Prostate gland (tissue), 2 donors: ENCODE data around the gene TRIM68. TPM values are rescaled to one million over a fixed set of nuclear protein-coding genes. Genes with fewer than 3 reads are reported as not detected.
A peak's percentile ranks its signal among the peaks of the same experiment; 100 is the strongest.

Source experiments
- DNase-seq: peaks from one replicate; pipeline ENCODE4 v3.0.0-alpha.2; 2019; ENCODE audit warnings: low spot score
- H3K27ac ChIP-seq, 2 donors: fragments of 200-600 bp; sonication (generic); 2 replicates each; pipeline ENCODE4 v1.5.1; 2017 to 2019
- H3K27me3 ChIP-seq: fragments of 200-600 bp; sonication (generic); replicated peaks from 2 replicates; pipeline ENCODE4 v1.5.1; 2019; ENCODE audit not compliant: insufficient read depth
- H3K36me3 ChIP-seq, 2 donors: fragments of 200-600 bp; sonication (generic); 1 replicate in 1 of 2; 2 replicates in 1 of 2; pipeline versions ENCODE4 v1.5.1 to v1.8.1; 2017 to 2019
- H3K4me1 ChIP-seq: fragments of 200-600 bp; sonication (generic); replicated peaks from 2 replicates; pipeline ENCODE4 v1.5.1; 2019
- H3K4me3 ChIP-seq, 2 donors: fragments of 200-600 bp; sonication (generic); 2 replicates each; pipeline ENCODE4 v1.5.1; 2017 to 2019
- H3K9me3 ChIP-seq: fragments of 200-600 bp; sonication (generic); 2 replicates; pipeline ENCODE4 v1.5.1; 2017
- CTCF ChIP-seq, 4 experiments: fragments of 200-600 bp in 2 of 4; fragments of 450-650 bp in 2 of 4; sonication (generic) in 2 of 4; IDR thresholded peaks; 1 replicate in 3 of 4; 2 replicates in 1 of 4; pipeline ENCODE4 v1.5.1; 2016 to 2019; ENCODE audit warnings: antibody characterized with exemption in 4 of 4, mild to moderate bottlenecking in 2 of 4, moderate library complexity in 2 of 4
- POLR2A ChIP-seq: fragments of 450-650 bp; IDR thresholded peaks from one replicate; pipeline ENCODE4 v1.6.1; 2016; ENCODE audit warnings: antibody characterized with exemption, mild to moderate bottlenecking
- POLR2AphosphoS5 ChIP-seq: sonication (generic); formaldehyde crosslinking; IDR thresholded peaks from one replicate; pipeline ENCODE4 v1.6.1; 2017; ENCODE audit warnings: antibody characterized with exemption
- WGBS: methylation state at CpG from one replicate; pipeline ENCODE4 v1.1.5; 2018; 5-methylcytosine and 5-hydroxymethylcytosine counted together
- intact Hi-C: fragments of 100-400 bp; cut with DNase I; formaldehyde crosslinking; loops from one replicate; pipeline ENCODE4 v1.14.2; 2022
- total RNA-seq, 2 donors: library from RNA; depleted of rRNA; stranded (reverse); fragments of >200 nt; gene quantifications; one replicate each; pipeline ENCODE4 v1.1.0, GENCODE V29; 2016

The TRIM68 gene
- total RNA-seq, 2 donors from 2014 or later: 29.1 to 36.3 TPM

- DNase-seq: no peak
- 96% methylated on average over 6 of the region's 6 CpGs for WGBS
Measured at GRCh38 chr11:4639931-4640330, 31.9 kb upstream of the TRIM68 start.

DNA sequence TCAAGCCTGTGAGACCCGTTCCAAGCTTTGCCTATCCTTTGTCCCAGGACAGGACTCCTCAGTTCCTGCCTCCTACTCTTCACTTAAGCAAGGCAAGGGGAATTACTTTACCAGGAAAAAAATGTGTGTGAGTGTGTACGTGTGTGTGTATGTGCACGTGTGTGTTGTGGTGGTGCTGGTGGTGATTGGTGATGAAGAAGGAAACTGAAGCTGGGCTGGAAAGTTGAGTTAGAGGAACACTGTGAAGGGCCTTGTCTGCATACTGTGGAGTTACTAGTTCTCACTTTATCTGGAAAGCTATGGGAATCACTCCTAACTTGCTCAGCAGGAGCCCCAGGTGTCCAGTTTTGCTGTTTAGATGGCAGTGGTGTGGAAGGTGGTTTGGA, 29.6 kb upstream of the TRIM68 start:
- DNase-seq: no peak
- Histone ChIP-seq H3K9me3 (no peaks in the 10 kb centered on the region), H3K27ac (peak overlapping the region; percentile 68 to 72), H3K27me3 (no peaks in the 10 kb centered on the region), H3K4me1 (no peaks in the 10 kb centered on the region), H3K36me3 (no peaks in the 10 kb centered on the region), H3K4me3 (no peak overlapping the region)
- intact Hi-C loops: loop anchor here (2.0 to 5.0 kb wide), 2 partner anchors 60 to 189 kb away; partner anchors contain the start of gene OR51E2
- TF ChIP-seq POLR2A (no peak), CTCF (IDR thresholded peaks at IDR 0.05) (no peak), POLR2AphosphoS5 (no peak)
- WGBS: 88% methylated on average over 3 of the region's 3 CpGs

More at GRCh38 chr11:4639931-4640330, 31.9 kb upstream of the TRIM68 start:
- Histone ChIP-seq H3K27me3 (no peaks in the 10 kb centered on the region), H3K9me3 (no peaks in the 10 kb centered on the region), H3K36me3 (no peaks in the 10 kb centered on the region), H3K27ac (no peak overlapping the region), H3K4me3 (no peak overlapping the region), H3K4me1 (no peaks in the 10 kb centered on the region)
- intact Hi-C loops: loop anchor here (5.0 kb wide), 1 partner anchor 57 kb away; the partner anchor contains the start of gene OR51E2
- no peak for TF ChIP-seq POLR2AphosphoS5
- no peak for TF ChIP-seq POLR2A
- no peak for TF ChIP-seq CTCF (IDR thresholded peaks at IDR 0.05)

GRCh38 chr11:4636962-4637661, 29.1 kb upstream of the TRIM68 start, which contains the start of gene OR51D1:
OR51D1 (plus strand) TSS chr11:4637477; CDS start chr11:4639791, 2,314 bp downstream.
- Histone ChIP-seq H3K27ac (peak within 1 kb of the TSS; percentile 68 to 72), H3K4me3 (peak within 1 kb of the TSS in 1 of 2 donors; percentile 12), H3K9me3 (no peaks in the 10 kb centered on the region), H3K36me3 (no peaks in the 10 kb centered on the region), H3K27me3 (no peaks in the 10 kb centered on the region), H3K4me1 (no peaks in the 10 kb centered on the region)
- peak; percentile 73 to 91 (median 86) for TF ChIP-seq CTCF (IDR thresholded peaks at IDR 0.05)
- TF ChIP-seq POLR2AphosphoS5: peak; percentile 20
- TF ChIP-seq POLR2A: no peak
- 35% methylated on average over 21 of the region's 21 CpGs for whole genome bisulfite sequencing
- peak; percentile 71 for DNase-seq
- intact Hi-C loops: loop anchor here (2.0 to 5.0 kb wide), 2 partner anchors 60 to 190 kb away; partner anchors contain the start of gene OR51E2

DNA sequence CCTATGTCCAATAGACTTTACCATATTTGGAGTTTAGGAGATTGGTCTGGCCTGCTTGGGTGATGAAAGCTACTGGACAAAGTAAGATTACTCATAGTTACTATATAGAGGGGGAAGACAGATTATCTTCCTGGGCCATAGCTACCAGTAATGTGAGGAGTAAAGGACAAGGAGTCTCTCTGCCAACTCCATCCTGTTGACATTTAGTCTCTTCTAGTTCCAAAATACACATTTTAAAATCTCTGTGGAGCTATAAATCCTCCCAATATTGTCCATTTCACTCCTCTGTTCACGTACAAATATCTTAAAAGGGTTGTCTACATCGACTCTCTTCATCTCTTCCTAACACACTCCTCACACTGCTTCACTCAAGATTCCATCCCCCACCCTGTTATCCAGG, 28.1 kb upstream of the TRIM68 start:
- Histone ChIP-seq H3K4me1 (no peaks in the 10 kb centered on the region), H3K9me3 (no peaks in the 10 kb centered on the region), H3K27me3 (no peaks in the 10 kb centered on the region), H3K4me3 (no peak overlapping the region), H3K27ac (peak overlapping the region; percentile 68 to 72), H3K36me3 (no peaks in the 10 kb centered on the region)
- 22% methylated on average over 2 of the region's 2 CpGs for WGBS
- peak; percentile 24 for DNase-seq
- intact Hi-C loops: loop anchor here (2.0 to 5.0 kb wide), 2 partner anchors 61 to 191 kb away; partner anchors contain the start of gene OR51E2
- TF ChIP-seq POLR2A: no peak
- TF ChIP-seq CTCF (IDR thresholded peaks at IDR 0.05): no peak
- peak; percentile 65 for TF ChIP-seq POLR2AphosphoS5
